Adrenal gland (tissue), 12 donors: ENCODE measurements around the gene SCN2B. TPM values are rescaled to one million over a fixed set of nuclear protein-coding genes. Genes with fewer than 3 reads are reported as not detected.
A peak's percentile ranks its signal among the peaks of the same experiment; 100 is the strongest.

Source experiments
- DNase-seq, 7 donors: peaks; one replicate each; pipeline ENCODE4 v3.0.0-alpha.2; 2019 to 2020
- H3K27ac ChIP-seq, 5 donors: fragments of 200-600 bp; sonication (generic) in 4 of 5; 1 replicate in 3 of 5; 2 replicates in 2 of 5; pipeline versions ENCODE4 v1.5.1 to v1.8.0; 2016 to 2020; ENCODE audit warnings: mild to moderate bottlenecking in 1 of 5
- H3K27me3 ChIP-seq: fragments of 200-600 bp; 2 replicates; pipeline ENCODE4 v1.8.0; 2021
- H3K36me3 ChIP-seq, 2 donors: fragments of 200-600 bp; replicated peaks in 1 of 2; 1 replicate in 1 of 2; 2 replicates in 1 of 2; pipeline versions ENCODE4 v1.5.1 to v1.8.0; 2018 to 2022
- H3K4me1 ChIP-seq, 2 donors: fragments of 200-600 bp; replicated peaks in 1 of 2; 1 replicate in 1 of 2; 2 replicates in 1 of 2; pipeline versions ENCODE4 v1.5.1 to v1.8.0; 2018 to 2021
- H3K4me3 ChIP-seq, 4 donors: fragments of 200-600 bp; sonication (generic) in 3 of 4; one replicate each; pipeline ENCODE4 v1.5.1; 2016 to 2018
- H3K9me3 ChIP-seq, 3 donors: fragments of 200-600 bp; sonication (generic) in 1 of 3; replicated peaks in 1 of 3; 1 replicate in 2 of 3; 2 replicates in 1 of 3; pipeline versions ENCODE4 v1.5.1 to v1.8.0; 2016 to 2021
- POLR2A ChIP-seq, 2 donors: fragments of 450-650 bp; IDR thresholded peaks; one replicate each; pipeline ENCODE4 v1.6.1; 2017; ENCODE audit warnings: antibody characterized with exemption in 2 of 2, mild to moderate bottlenecking in 2 of 2, moderate library complexity in 1 of 2
- WGBS, 4 donors: extraction: QIAGEN DNeasy Blood & Tissue Kit in 2 of 4; methylation state at CpG; one replicate each; pipeline versions ENCODE4 v1.1.5 to v1.1.7; 2013 to 2017; 5-methylcytosine and 5-hydroxymethylcytosine counted together
- intact Hi-C, 2 donors: fragments of 100-400 bp; cut with DNase I; formaldehyde crosslinking; loops; one replicate each; pipeline versions ENCODE4 v1.14.1 to v1.15.0; 2022 to 2023
- polyA plus RNA-seq, 3 donors: library from polyadenylated mRNA; stranded (reverse); fragments of 200-250 nt in 2 of 3; fragments of 350-450 nt in 1 of 3; fragmentation: Illumina TruSeq in 1 of 3; extraction: RNeasy Lipid Tissue Mini Kit (QIAGEN cat#74804) in 1 of 3; gene quantifications; one replicate each; pipeline ENCODE4 v1.2.3, GENCODE V29; 2013 to 2014
- total RNA-seq, 9 donors: library from RNA; depleted of rRNA in 4 of 9; stranded (reverse); fragments of >200 nt in 4 of 9; fragments of 120-200 nt in 1 of 9; fragmentation: NEBNext Ultra II Directional in 1 of 9; extraction: Animal tissue kit (Norgen Biotek cat#: 25700) in 1 of 9; gene quantifications; one replicate each; pipeline versions ENCODE4 v1.1.0 to v1.2.4, GENCODE V29; 2013 to 2023
- TF ChIP-seq, protein P1 (sequence below), 6 experiments: fragments of 450-650 bp in 4 of 6; fragments of 200-600 bp in 2 of 6; sonication (generic) in 1 of 6; IDR thresholded peaks; 1 replicate in 5 of 6; 2 replicates in 1 of 6; pipeline versions ENCODE4 v1.5.1 to v1.8.0; 2016 to 2021; ENCODE audit warnings: antibody characterized with exemption in 6 of 6, mild to moderate bottlenecking in 2 of 6, moderate library complexity in 1 of 6
- donor health status: healthy with polysubstance abuse.
- donor health status: Bipolar disorder and iron deficiency.
- donor health status: DM: yes; HTN: yes; CAD: no.
- donor health status: DM: no; HTN: no; CAD: no.
- donor health status: DM: no; HTN: no; CAD: no.
- donor health status: DM: yes; HTN: yes; CAD: no.

SCN2B gene
- total and polyA plus RNA-seq, 12 donors: 0.09 to 0.96 (median 0.38) TPM

DNA sequence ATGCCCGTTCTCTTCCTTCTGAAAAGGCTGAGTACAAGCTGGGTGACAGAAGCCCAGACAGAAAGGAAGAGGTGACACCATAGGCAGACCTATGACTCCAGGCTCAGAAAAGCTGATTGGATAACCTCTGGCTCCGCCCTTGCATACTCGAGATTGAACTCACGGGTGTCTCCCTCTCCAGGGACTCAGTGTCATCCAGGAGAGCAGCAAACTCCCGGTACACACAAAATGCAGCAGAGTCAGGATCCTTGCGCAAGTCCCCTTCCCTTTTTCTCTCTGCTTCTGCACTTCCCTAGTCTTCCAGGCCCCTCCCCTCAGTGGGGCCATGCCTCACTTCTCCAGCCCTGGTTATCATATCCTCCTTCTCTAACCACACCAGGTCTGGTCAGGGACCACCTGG lies 33.6 kb downstream of the SCN2B start:
- Histone ChIP-seq H3K36me3 (no peaks in the 10 kb centered on the region), H3K4me3 (no peak overlapping the region), H3K4me1 (no peaks in the 10 kb centered on the region), H3K9me3 (no peaks in the 10 kb centered on the region), H3K27me3 (peaks cover 21% of the 10 kb centered on the region), H3K27ac (no peak overlapping the region)
- intact Hi-C loops: no loop called here
- TF ChIP-seq, protein P1, sequence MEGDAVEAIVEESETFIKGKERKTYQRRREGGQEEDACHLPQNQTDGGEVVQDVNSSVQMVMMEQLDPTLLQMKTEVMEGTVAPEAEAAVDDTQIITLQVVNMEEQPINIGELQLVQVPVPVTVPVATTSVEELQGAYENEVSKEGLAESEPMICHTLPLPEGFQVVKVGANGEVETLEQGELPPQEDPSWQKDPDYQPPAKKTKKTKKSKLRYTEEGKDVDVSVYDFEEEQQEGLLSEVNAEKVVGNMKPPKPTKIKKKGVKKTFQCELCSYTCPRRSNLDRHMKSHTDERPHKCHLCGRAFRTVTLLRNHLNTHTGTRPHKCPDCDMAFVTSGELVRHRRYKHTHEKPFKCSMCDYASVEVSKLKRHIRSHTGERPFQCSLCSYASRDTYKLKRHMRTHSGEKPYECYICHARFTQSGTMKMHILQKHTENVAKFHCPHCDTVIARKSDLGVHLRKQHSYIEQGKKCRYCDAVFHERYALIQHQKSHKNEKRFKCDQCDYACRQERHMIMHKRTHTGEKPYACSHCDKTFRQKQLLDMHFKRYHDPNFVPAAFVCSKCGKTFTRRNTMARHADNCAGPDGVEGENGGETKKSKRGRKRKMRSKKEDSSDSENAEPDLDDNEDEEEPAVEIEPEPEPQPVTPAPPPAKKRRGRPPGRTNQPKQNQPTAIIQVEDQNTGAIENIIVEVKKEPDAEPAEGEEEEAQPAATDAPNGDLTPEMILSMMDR (IDR thresholded peaks at IDR 0.05): no peak
- TF ChIP-seq POLR2A (IDR thresholded peaks at IDR 0.05): no peak
- DNase-seq: peak in 3 of 7 donors; percentile 33 to 62 (median 35)
- WGBS, 4 donors: 23 to 29% (median 27%) methylated on average over 6 of the region's 6 CpGs

DNA sequence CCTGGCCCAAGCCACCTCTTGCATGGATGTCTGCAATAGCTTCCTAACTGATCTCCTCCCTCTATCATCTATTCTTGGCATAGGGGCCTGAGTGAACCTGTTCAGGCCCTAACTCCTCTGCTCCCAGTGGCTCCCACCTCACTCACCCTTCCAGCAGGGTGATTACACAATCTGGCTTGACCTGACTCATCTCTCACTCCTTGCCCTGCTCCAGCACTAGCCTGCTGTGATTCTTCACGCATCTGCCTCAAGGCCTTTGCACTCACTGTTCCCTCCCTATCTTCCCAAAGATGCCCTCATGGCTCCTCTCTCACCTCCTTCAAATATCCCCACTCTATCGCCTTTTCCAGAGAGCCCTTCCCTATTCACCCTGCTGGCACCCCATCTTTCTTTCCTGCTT lies 34.4 kb downstream of the SCN2B start:
- DNase-seq: no peak
- intact Hi-C loops: no loop called here
- no peaks in the 10 kb centered on the region for H3K9me3 ChIP-seq
- TF ChIP-seq POLR2A (IDR thresholded peaks at IDR 0.05): no peak
- TF ChIP-seq, protein P1 (IDR thresholded peaks at IDR 0.05): no peak
- peaks cover 21% of the 10 kb centered on the region for H3K27me3 ChIP-seq
- H3K4me1 ChIP-seq: no peaks in the 10 kb centered on the region
- H3K4me3 ChIP-seq: no peak overlapping the region
- H3K27ac ChIP-seq: no peak overlapping the region
- 39 to 57% (median 50%) methylated on average over 2 of the region's 2 CpGs for WGBS, 4 donors
- H3K36me3 ChIP-seq: no peaks in the 10 kb centered on the region

DNA sequence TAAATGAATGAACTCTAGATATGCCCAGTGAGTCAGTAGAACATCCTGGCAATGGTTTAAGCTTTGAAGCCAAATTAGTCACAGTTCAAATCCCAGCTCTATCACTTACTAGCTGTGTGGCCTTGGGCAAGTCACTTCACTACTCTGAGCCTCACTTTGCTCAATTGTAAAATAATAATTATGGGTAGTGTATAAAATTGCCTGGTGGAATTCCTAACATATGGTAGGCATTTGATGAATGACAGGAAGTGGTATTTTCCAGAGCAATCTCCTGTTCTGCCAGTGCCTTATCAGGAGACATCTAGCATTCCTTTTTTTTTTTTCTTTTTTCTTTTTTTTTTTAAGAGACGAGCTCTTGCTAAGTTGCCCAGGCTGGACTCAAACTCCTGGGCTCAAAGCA lies 36.9 kb downstream of the SCN2B start:
- no peaks in the 10 kb centered on the region for H3K4me1 ChIP-seq
- no peak overlapping the region for H3K27ac ChIP-seq
- no peak for TF ChIP-seq POLR2A (IDR thresholded peaks at IDR 0.05)
- TF ChIP-seq, protein P1 (IDR thresholded peaks at IDR 0.05): no peak
- intact Hi-C loops: no loop called here
- no peak overlapping the region for H3K4me3 ChIP-seq
- peaks cover 21% of the 10 kb centered on the region for H3K27me3 ChIP-seq
- H3K9me3 ChIP-seq: no peaks in the 10 kb centered on the region
- H3K36me3 ChIP-seq: no peaks in the 10 kb centered on the region
- DNase-seq: no peak
- WGBS, 4 donors: 16 to 40% (median 27%) methylated on average over 1 of the region's 1 CpG

DNA sequence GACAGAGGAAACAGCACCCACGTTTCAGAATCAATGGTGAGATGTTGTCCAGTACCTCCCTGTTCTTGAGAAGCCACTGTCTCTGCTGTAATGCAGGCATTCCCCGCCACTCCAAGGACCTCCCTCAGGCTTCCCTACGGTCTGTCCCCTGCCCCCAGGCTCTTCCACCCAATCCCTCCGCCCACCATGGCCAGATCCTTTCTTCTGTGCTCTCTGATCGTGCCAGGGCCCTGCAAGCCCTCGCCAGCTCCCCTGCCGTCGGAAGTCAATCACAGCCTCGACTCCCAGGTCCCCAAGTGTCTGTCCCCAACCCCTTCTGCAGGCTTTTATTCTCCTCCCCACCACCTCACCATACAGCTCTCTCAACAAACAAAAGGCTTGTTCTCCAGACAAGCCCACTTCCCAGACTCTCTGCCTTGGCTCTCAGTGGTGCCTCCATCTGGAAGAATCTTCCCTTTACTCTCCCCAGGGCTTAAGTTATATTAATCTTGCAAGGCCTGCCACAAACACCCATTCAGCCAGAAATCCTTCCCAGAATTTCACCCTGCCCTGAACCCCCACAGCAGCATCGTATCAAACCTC lies 37.5 kb downstream of the SCN2B start:
- no peak overlapping the region for H3K4me3 ChIP-seq
- intact Hi-C loops: no loop called here
- no peak for DNase-seq
- no peaks in the 10 kb centered on the region for H3K9me3 ChIP-seq
- H3K27ac ChIP-seq: no peak overlapping the region
- 47 to 64% (median 54%) methylated on average over 10 of the region's 10 CpGs for WGBS, 4 donors
- no peaks in the 10 kb centered on the region for H3K36me3 ChIP-seq
- TF ChIP-seq, protein P1 (IDR thresholded peaks at IDR 0.05): no peak
- TF ChIP-seq POLR2A (IDR thresholded peaks at IDR 0.05): no peak
- no peaks in the 10 kb centered on the region for H3K4me1 ChIP-seq
- peaks cover 19% of the 10 kb centered on the region for H3K27me3 ChIP-seq
